Measurements from ENCODE around the gene LHFPL6.

- TF ChIP-seq GATA3 (IDR thresholded peaks at IDR 0.05; ENCODE audit: low read depth, low read length) (no peak), GATA2 (IDR thresholded peaks at IDR 0.05; ENCODE audit: low read depth, low read length) (no peak)
These were observed 185.3 kb downstream of the LHFPL6 start for GRCh38 chr13:39417643-39418042.
